ENCODE data around the gene ANKRD44.
"Not testable (repeated sequence)": the region's sequence is repeated elsewhere in the genome, so short reads cannot be mapped to it uniquely, and the experiment has no call there.

Gene ANKRD44

DNA sequence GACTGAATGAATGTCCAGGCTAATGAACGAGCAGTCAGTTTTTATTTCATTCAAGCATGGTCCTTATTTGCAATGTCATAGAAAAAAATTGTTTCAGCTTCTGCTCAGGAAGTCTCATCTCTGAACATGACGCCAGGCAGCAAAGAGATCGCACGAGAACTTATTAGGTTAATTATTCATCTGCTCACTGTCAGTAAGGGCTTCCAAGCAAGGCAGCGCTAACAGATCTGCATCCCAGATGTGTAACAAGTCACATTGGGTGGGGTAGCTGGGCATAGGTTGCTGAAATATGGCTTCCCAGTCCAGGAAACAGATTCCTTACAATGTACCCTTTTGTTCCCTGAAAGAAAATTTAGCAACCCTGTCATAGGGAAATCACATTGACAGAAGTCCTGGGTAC, 63.5 kb downstream of the ANKRD44 start:
- in situ Hi-C loops (cut with MboI; ENCODE audit: low pct_unique_long_range_greater_than_20kb, low sequenced_read_pairs): no loop called here
- DNase-seq: no peak

DNA sequence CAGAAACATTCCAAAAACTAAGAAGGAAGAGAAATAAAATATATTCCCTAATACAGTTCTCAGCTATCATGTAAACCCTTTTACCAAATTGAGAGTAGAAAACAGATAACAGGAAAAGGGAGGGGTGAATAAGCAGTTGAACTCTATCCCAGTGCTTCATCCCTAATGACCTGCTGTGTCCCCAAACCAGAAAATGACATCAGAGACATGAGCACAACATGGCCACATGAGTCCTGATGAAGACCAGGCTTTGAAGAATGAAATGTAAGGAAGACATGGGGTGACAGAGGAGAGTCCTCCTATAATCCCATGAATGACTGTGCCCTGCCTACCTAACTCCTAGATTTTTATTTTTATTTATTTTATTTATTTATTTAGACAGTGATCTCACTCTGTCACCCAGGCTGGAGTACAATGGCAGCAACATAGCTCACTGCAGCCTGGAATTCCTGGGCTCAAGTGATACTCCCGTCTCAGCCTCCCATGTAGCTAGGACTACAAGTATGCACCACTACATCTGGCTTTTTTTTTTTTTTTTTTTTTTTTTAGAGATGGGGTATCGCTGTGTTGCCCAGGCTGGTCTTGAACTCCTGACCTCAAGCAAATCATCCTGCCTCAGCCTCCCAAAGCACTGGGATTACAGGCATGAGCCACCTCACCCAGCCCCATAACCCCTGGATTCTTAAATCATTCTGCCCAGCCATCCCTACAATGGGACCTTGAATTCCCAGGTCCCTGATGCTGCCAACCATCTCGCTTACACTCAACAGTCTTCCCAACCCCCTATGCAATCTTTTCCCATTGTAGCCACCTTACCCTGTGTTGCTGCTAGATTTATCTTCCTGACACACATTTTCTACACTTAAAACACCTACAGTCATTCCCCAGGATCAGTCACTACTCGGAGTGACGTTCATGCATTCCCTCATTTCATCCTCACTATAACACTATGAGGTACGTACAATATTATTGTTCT, 64.5 kb downstream of the ANKRD44 start:
- in situ Hi-C loops (cut with MboI; ENCODE audit: low pct_unique_long_range_greater_than_20kb, low sequenced_read_pairs): no loop called here

DNA sequence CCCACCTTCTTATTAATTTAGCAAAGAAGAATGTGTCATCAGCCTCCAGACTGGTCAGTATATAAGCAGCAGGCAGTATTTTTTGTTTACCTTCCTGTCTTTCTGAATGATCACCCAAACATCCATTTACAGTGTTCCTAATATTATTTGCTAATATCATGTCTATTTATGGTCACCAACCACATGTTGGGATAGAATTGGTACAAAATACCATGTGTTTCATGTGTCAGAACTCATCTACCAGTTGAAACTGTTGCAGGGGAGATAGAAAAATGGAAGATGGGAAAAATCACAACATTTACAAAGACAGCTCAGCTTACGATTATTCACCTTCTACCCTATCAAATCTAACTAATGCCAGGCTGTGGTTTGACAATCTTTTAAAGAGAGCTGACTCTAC, 66.2 kb downstream of the ANKRD44 start:
- DNase-seq: no peak
- in situ Hi-C loops (cut with MboI; ENCODE audit: low pct_unique_long_range_greater_than_20kb, low sequenced_read_pairs): no loop called here

More for the DNA sequence above, 64.5 kb downstream of the ANKRD44 start:
- DNase-seq: no peak

- DNase-seq: no peak
- in situ Hi-C loops (cut with MboI; ENCODE audit: low pct_unique_long_range_greater_than_20kb, low sequenced_read_pairs): no loop called here
Observed at GRCh38 chr2:197242719-197243118, 67.9 kb downstream of the ANKRD44 start.

DNA sequence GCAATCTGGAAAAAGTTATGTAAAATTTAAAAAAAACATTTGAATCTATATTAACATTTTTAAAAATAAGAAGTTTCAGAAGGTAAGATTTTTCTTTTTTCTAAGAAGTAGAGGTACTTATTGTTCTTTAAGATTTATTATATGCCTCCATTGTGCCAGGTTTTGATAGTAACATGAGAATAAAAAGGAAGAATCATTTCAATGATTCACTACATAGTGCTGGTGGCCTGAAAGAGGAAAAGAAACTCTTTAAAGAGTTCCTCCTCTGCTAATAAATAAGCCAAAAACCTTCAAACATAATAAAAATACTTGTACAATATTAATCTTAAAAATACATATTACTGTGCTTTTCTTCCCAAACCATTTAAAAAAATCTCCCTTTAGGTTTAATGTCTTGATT, 69.0 kb downstream of the ANKRD44 start:
- in situ Hi-C loops (cut with MboI; ENCODE audit: low pct_unique_long_range_greater_than_20kb, low sequenced_read_pairs): no loop called here
- no peak for DNase-seq

DNA sequence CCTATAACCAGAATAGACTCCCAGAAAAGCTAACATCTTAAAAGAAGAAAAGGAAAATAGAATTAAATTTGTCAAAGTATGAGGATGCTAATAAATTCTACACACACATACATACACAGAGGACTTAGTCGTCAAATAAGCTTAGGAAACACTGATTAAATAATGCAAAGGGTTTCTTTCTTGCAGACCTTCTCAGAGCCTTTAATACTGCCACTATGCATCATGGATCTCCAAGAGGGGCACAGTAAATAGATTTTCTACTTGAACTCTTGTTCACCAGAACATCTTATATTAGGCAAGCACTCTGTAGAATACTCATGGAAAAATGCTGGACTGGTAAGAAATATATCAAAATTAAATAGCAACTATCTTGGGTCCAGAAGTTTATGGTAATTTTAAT, 69.4 kb downstream of the ANKRD44 start:
- in situ Hi-C loops (cut with MboI; ENCODE audit: low pct_unique_long_range_greater_than_20kb, low sequenced_read_pairs): no loop called here

GRCh38 chr2:197240421-197241041, 70.0 kb downstream of the ANKRD44 start:
- peak; percentile 30 for DNase-seq

More for the DNA sequence above, 69.4 kb downstream of the ANKRD44 start:
- no peak for DNase-seq

GRCh38 chr2:197240018-197240417, 70.6 kb downstream of the ANKRD44 start:
- DNase-seq; in situ Hi-C loops (cut with MboI; ENCODE audit: low pct_unique_long_range_greater_than_20kb, low sequenced_read_pairs): not testable (repeated sequence)

More at GRCh38 chr2:197240421-197241041, 70.0 kb downstream of the ANKRD44 start:
- in situ Hi-C loops (cut with MboI; ENCODE audit: low pct_unique_long_range_greater_than_20kb, low sequenced_read_pairs): no loop called here

DNA sequence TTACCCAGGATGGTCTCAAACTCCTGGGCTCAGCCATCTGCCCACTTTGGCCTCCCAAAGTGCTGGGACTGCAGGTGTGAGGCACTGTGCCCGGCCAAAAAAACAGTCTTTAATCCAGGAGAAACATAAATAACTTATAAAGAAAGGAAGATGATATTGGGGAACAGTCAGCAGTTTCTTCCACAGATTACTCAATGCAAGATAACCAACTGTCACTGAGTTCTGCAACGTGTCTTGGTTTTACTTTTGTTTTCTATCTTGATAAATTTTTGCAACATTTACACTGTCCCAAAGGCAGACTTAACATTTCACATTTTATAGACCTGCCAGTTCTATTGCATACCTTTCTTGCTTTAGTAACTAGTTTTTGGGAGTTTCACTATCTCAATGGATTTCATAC, 71.1 kb downstream of the ANKRD44 start:
- no peak for DNase-seq
- in situ Hi-C loops (cut with MboI; ENCODE audit: low pct_unique_long_range_greater_than_20kb, low sequenced_read_pairs): no loop called here

DNA sequence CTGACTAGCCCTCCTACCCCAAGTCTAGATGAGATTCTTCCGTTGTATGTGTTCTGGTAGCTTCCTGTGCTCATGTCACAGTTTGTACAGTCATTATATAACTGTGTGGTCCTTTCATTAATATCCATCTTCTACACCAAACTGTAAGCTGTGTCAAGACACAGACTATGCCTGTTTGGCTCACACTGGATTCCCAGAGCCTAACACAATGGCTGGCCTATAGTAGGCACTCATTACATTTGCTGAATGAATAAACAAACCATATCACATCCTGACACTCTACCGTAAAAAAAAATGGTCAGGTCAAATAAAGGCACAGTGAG, 72.6 kb downstream of the ANKRD44 start:
- in situ Hi-C loops (cut with MboI; ENCODE audit: low pct_unique_long_range_greater_than_20kb, low sequenced_read_pairs): no loop called here
- DNase-seq: no peak

GRCh38 chr2:197237291-197238042, 73.1 kb downstream of the ANKRD44 start:
- DNase-seq: no peak
- in situ Hi-C loops (cut with MboI; ENCODE audit: low pct_unique_long_range_greater_than_20kb, low sequenced_read_pairs): no loop called here

- in situ Hi-C loops (cut with MboI; ENCODE audit: low pct_unique_long_range_greater_than_20kb, low sequenced_read_pairs): no loop called here
- no peak for DNase-seq
Observed at GRCh38 chr2:197236816-197237215, 73.8 kb downstream of the ANKRD44 start.

DNA sequence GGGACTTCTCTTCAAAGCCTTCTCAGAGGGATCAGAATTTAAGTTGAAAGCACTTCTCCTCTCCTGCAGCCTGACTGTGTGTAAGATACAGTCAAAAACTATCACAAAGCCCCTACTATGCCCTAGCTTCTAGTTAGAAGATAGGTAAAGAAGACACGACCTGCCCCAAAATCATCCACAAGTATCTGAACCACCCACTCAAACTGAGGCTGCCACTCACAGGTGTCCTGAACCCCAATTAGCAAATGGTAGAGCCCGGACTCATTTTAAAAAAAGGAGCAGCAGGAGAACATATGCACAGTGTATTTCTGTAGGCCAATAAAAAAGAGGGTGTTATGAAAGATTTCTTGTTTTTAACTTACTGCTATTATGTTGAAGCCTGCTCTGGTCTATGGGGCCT, 74.4 kb downstream of the ANKRD44 start:
- no peak for DNase-seq
- in situ Hi-C loops (cut with MboI; ENCODE audit: low pct_unique_long_range_greater_than_20kb, low sequenced_read_pairs): no loop called here

DNA sequence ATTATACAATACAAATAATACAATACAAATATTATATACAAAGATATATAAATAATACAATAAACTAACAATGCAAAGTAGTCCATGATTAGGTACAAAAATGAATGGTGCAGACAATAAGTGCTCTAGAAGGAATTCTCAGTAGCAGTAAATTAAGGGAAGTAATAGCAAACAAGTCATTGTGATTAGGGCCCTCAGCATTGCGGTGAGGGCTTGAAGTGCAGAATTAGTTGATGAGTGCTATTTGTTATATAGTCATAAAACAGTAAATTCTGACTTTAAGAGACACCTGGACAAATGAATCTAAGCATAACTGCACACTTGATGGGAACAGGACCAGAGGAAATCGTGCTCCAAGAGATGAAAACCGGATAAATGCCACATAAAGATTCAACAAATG, 74.9 kb downstream of the ANKRD44 start:
- in situ Hi-C loops (cut with MboI; ENCODE audit: low pct_unique_long_range_greater_than_20kb, low sequenced_read_pairs): no loop called here
- no peak for DNase-seq

DNA sequence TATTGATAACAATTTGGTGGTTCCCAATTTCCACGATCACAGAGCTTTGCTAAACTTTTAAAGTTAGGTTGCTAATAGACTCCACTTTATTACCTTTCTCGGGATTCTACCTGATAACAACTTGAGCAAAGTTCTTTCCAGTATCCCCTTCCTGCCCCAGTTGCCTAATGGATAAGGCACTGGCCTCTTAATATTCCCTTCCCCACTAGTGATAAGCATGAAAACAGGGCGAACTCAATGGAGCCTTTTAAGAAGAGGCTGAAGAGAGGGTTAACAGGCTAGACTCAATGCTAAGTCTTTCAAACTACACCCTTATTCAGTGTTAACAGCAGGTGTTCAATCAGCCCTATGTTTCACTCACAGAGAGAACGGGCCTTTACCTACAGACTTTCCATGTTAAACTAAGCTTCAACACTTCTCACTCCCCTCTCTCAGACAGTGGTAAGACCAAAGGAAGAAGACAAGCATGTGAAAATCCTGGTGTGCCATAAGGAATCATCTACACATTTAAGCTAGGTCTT, 75.8 kb downstream of the ANKRD44 start:
- no peak for DNase-seq
- in situ Hi-C loops (cut with MboI; ENCODE audit: low pct_unique_long_range_greater_than_20kb, low sequenced_read_pairs): no loop called here

GRCh38 chr2:197233473-197233872, 77.1 kb downstream of the ANKRD44 start:
- in situ Hi-C loops (cut with MboI; ENCODE audit: low pct_unique_long_range_greater_than_20kb, low sequenced_read_pairs): no loop called here

GRCh38 chr2:197232010-197232409, 78.6 kb downstream of the ANKRD44 start:
- in situ Hi-C loops (cut with MboI; ENCODE audit: low pct_unique_long_range_greater_than_20kb, low sequenced_read_pairs): no loop called here

More at GRCh38 chr2:197233473-197233872, 77.1 kb downstream of the ANKRD44 start:
- DNase-seq: no peak

GRCh38 chr2:197229509-197230443, 80.8 kb downstream of the ANKRD44 start:
- DNase-seq: no peak
- in situ Hi-C loops (cut with MboI; ENCODE audit: low pct_unique_long_range_greater_than_20kb, low sequenced_read_pairs): no loop called here

More at GRCh38 chr2:197232010-197232409, 78.6 kb downstream of the ANKRD44 start:
- DNase-seq: no peak

Measured in KBM-7 (cell line).